ENCODE measurements around the gene RAD17.

- TF ChIP-seq POLR2A (IDR thresholded peaks at IDR 0.05): no peak
- TF ChIP-seq, protein P1, sequence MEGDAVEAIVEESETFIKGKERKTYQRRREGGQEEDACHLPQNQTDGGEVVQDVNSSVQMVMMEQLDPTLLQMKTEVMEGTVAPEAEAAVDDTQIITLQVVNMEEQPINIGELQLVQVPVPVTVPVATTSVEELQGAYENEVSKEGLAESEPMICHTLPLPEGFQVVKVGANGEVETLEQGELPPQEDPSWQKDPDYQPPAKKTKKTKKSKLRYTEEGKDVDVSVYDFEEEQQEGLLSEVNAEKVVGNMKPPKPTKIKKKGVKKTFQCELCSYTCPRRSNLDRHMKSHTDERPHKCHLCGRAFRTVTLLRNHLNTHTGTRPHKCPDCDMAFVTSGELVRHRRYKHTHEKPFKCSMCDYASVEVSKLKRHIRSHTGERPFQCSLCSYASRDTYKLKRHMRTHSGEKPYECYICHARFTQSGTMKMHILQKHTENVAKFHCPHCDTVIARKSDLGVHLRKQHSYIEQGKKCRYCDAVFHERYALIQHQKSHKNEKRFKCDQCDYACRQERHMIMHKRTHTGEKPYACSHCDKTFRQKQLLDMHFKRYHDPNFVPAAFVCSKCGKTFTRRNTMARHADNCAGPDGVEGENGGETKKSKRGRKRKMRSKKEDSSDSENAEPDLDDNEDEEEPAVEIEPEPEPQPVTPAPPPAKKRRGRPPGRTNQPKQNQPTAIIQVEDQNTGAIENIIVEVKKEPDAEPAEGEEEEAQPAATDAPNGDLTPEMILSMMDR (IDR thresholded peaks at IDR 0.05): no peak
These were observed 5.4 kb downstream of the RAD17 start for GRCh38 chr5:69374911-69375446.

Data from esophagus squamous epithelium (tissue), 4 donors.